GM18873 (cell line): ENCODE results near the gene TIFAB.
"Not testable (repeated sequence)": the region's sequence is repeated elsewhere in the genome, so short reads cannot be mapped to it uniquely, and the experiment has no call there.

Experiments used
- ATAC-seq: cut with Tn5 transposase; IDR thresholded peaks from one replicate; pipeline ENCODE4 v1.9.1; 2021; ENCODE audit warnings: mild to moderate bottlenecking, moderate library complexity, moderate number of reproducible peaks; ENCODE audit not compliant: unreplicated experiment, low FRiP score

Gene TIFAB, protein sequence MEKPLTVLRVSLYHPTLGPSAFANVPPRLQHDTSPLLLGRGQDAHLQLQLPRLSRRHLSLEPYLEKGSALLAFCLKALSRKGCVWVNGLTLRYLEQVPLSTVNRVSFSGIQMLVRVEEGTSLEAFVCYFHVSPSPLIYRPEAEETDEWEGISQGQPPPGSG

DNA sequence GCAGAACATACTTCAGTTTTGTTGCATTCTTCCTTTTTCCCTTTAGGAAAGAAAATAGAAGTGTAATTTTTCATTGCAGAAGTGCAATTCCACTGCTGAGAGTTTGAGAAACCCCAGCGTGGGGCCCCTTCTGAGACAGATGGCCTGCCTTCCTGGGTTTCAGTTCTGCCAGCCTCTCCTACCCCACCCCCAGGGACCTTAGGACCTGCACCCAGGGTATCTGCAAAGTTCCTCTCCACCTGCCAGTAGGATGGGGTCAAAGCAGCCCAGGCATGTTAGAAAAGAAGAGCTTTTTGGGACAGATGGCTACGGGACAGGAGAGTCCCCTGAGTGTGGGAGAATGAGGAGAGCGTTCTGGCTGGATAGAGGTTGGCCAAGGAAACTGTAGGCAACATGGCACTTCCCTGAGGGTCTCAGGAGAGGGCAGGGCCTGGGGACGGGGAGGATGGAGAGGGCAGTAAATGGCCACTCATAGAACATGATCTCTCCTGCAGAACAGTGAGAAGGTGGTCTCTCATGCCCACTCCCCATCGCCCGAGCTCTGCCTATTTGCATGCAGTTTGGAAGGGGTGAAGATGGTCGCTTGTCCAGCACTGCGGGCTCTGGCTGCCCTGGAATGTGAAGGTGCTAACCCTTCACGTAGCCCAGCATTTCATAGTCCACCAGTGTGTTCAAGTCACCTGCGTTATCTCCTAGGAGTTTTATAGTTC is at the start of gene TIFAB:
Gene TIFAB, minus strand, starts transcription at position 31 of the 710 bp plus-strand sequence. CDS start 2,412 bp downstream, outside the sequence.
- ATAC-seq = no peak

DNA sequence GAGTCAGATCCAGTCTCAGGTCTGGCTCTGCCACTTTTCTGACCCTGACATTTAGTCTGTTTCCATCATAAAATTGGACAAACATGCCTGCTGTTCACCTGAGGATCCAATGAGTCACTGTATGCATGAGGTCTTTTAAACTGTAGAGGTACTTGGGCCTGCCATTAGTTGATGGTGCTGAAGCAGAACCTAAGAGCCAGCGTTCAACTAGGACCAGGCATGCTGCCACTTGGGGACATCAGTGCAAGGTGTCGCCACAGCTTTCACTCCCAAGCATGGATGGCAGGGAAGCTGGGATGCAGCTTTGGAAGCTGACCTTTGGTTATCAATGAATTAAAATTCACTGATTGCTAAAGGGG is 46.5 kb upstream of the TIFAB start:
- no peak for ATAC-seq

DNA sequence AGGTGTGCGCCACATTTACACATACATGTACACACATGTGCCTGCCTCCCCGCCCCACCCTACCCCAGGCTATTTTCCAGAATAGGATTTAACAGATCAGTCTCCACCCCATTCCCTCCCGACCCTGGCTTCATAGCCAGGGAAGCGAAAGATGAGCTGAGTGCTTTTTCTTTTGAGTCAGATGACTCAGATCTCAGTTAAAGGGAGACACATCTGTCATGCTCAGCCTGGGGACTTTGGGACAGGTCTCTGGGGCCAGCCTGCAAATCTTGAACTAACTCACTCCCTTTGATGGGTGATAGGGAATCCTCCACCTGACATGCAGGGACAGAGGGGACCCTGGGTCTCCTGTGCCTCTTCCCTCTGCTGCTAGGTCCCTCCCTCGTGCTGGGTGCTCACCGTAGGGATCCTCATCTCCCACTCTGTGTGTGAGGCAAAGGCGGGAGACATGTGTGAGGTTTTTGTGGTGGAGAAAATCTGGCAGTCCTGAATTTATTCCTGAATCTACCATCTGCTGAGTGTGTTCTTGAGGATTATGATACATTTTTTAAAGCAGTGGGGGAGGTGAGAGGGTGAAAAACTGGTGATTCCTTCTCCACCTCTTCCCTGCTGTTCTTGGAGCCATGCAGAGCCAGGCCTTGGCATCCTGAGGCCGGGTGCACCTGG is 46.0 kb upstream of the TIFAB start:
- ATAC-seq = no peak

DNA sequence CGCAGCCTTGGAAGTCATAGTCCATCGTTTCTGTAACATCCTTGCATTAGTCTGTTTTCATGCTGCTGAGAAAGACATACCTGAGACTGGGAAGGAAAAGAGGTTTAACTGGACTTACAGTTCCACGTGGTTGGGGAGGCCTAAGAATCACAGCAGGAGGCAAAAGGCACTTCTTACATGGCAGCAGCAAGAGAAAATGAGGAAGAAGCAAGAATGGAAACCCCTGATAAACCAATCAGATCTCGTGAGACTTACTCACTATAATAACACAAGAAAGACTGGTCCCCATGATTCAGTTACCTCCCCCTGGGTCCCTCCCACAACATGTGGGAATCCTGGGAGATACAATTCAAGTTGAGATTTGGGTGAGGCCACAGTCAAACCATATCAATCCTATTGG is 43.4 kb upstream of the TIFAB start:
- not testable (repeated sequence) for ATAC-seq

DNA sequence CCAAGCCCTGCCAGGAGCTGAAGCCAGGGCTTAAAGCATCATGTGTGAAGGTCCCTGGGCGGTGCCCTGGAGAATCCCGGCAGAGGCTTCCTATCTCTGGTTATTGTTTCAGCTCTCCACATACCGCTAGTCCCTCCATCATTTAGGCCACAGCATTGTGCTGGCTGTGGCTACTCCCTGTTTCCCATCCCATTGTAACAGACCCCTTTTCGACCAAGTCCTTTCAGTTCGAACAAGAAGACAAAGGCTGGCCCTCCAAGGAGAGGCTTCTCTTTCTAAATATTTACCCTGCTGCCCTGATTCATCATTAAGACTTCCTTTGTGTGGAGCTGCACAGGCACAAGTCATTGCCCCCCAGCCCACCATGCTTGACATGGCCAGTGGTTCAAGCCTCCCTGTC is 42.0 kb upstream of the TIFAB start:
- no peak for ATAC-seq

DNA sequence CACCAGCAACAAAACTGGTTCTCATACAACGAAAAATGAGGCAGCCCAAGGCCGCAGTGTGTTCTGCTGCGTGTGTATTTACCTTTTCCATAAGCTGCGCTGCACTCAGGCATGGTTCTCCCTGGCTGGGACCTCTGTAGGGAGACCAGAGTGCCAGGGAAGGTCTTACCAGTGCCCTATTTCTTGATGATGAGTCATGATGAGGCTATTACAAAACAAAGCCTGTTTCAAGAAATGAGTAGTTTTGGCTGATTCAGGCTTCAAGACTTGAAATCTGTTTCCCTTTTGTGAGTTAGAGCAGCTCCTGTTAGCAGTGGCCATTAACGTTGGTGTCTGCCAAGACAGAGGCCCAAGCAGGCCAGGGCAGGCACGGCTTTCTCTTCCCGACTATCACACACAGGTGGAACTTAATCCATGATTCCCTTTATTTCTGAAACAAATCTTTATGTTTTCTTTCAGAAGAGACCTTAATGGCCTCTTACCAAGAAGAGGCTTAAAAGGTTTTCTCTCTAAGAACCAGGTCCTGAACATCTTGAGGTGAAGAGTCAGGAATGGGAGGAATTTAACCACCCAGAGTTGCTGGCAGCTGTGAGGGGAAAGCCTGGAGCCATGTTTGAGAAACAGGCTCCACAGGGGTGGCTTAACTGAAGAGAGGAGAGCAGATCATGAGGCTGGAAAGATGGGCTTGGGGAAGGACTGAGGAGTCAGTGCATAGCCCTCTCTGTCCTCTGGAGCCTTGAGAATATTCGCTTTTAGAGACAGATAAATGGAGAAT is 41.4 kb upstream of the TIFAB start:
- no peak for ATAC-seq

DNA sequence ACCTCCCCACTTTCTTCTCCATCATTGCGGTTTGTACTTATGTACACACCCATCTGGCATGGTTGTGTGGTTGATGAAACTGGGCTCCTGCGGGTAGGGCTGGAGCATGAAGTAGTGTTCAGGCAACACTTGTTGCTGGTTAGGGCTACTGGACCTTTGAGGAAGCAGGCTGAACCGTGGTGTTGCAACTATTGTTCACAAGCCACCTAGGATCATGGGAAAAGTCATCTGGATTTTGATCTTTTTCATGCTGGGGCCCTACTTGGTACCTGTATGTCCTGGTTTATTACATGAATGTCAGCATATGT is 40.1 kb upstream of the TIFAB start:
- no peak for ATAC-seq

DNA sequence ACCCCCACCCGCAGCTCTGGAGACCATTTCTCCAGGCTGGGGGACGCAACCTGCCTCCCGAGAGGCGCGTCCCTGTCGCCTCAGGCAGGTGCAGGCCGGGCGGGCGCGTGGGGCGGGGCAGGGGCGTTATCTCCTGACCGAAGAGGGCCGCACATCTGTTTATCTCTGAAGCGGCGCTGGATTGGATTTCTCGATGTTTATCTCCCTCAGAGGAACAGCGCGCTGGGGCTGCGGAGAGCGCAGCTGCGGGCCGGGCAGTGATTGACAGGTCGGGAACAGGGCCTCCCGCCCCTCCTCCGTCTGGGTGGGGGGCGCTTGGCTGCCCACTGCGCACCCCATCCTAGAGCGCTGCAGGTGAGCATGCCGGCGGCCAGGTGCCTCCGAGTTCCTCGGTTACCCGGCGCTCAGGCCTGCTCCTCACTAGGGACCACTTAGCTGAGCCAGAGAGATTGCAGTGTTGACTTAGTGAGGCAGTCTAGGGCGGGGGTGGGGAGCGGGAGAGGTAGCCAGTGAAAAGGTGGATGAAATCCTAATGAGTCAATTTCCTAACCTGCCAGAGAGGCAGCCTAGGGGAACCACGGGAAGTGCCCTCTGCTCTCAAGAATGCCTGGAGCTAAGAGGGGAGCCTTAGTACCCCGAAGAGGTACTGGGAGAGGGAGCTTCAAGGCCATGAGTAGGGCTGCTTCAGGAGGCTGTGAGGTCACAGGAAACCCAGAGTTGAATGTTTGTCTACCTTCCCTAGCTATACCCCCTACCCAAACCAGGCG is 39.6 kb upstream of the TIFAB start:
- ATAC-seq = no peak

DNA sequence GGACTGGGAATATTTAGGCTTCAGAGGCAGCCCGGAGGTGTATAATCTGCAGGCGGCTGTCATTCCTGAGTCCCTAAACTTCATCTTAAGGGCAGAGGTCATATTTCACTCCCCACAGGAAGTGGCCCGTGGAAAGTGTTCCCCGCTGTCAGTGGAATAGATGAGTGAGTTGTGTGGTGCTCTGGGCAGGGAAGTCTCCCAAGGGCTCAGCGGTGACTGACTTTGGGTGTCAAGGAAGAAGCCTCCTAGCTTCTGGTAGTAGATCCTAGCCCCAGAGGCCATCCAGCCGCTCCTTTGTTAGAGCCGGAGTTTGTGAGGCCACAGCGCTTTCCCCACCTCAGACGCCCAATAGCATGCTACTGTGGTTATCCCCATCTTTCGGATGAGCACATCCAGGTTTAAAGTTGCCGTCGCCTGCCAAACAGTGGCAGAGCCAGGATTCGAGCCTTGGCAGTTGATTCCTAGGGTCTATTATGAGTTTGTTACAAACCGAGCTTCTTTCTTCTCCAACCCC is 38.9 kb upstream of the TIFAB start:
- ATAC-seq = no peak

DNA sequence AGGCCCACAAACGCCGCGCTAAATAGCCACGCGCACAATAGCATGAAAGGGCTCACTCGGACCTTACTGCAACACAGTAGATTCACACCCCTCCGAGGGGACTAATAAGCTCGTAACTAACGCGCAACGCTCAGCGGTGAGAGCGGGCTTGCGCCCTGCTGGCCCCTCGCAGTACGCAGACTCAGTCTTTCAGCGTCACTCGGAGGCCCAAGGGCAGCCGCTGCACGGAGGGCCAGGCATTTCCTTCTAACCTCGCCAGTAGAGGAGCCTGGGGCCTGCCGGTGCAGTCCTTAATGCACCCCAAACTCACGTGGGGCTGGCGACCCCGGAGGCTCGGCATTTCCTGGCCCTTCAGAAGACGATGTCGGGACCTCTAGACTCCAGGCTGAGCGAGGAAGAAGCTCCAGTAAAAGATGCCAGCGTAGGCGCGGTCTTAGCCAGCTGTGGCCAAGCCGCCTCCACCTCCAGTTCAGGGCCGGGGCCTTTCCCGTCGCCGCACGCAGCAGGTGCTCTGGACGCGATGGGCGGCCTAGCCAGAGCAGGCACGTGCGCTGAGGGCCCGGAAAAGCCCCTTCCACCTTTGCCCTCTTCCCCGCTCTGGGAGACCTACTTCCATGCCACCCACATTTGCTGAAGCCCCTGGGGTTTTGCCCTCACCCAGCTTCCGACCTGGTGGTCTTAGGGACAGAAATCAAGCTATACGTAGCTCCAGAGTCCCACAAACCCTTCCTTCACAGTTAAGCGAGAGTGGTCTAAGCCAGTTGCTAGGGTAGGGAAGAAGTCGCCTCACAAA is 38.3 kb upstream of the TIFAB start:
- ATAC-seq = no peak

DNA sequence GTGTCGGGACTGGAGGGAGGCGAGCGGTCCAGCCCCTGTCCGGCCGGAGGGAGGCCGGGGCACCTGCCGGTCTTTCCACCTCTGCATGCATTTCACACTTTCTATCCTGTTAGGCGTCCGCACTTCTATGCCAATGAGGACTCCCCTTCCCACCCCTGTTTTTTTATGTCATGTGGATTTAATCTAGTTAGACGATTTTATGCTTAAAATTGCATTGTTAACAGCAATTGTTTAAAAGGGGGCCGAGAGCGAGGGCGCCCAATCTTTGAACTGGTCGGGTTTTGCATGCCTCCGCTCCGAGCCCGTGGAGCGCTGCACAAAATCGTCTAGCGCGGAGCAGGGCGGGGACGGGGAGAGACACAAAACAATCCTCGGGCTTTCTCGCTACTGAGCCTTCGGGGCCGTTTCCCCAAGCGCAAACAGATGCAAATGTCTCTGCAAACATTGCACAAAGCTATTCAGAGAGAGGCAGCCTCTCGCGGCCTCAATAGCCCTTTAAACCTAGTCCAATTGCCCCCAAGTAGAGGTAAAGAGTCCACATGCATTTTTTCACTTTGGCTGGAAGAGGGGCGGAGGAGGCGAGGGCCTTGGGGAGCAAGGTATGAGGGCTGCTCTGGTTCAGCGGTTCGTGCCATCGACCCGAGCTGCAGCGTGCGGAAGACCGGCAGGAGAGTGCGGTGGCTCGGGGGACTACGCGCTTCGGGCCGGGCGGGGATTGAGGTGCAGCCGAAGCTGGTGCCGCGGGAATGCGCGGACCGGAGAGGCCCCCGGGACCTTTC is 37.5 kb upstream of the TIFAB start:
- ATAC-seq = no peak

DNA sequence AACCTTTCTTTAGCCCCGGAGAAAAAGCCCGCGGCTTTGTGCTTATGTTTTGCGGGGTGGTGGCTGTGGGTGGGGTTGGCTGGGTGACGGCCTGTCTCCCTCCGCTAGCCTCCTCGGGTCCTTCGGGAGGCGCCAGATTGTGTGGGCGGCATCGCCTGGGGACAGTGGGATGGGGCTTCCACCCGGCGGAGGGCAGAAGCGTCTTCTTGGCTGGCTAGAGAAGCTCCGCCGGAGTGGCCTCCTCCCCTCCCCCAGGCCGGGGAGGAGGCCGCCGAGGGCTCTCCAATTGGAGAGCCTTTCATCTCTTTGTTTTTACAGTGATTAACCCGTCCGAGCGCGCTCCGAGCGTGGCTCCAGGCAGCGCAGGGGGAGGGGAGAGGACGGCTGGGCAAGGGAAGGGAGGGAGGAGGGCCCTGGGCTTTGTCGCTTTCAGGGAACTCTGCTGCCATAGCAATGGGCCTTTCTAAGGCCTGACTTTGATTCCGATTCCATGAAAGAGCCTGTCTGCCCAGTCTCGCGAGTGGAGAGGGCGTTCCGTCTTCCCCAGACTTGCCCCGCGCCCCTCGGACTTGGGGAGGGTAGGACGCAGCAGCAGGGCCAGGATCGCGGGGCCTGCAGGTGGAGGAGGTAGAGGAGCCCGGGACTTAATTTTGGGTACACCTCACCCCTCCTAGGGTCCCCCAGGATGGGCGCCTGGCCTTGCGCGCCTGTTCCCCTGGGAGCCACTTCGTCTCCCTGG is 36.7 kb upstream of the TIFAB start:
- no peak for ATAC-seq

DNA sequence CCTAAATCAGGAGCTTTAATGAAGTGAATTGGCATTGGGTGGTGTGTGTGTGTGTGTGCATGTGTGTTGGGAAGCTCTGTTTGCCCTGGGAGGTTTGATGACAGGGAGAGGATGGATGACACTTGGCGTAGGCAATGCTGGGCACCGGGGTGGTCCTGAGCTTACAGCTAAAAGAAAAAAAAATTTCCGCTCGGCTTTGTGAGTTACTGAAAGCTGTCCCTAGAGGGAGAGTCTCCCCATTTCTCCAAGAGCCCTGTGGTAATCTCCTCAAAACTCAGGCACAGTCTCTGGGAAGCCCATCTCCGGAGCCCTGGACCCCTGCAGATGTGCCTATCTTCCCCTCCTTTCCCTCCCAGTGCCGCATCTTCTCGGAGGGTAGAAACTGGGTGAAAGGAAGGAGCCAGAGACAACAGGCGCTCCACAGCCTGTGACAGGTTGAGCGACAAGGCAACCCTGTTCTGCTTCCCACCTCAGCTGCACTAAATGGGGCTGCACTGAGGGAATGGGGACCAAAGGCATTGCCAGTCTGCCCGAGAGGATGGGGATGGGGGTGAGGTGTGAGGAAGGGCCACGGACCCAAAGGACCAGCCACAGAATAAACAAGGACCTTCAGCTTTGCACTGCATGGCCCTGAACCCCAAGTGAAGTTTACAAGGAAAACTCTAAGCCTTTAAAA is 35.8 kb upstream of the TIFAB start:
- no peak for ATAC-seq

DNA sequence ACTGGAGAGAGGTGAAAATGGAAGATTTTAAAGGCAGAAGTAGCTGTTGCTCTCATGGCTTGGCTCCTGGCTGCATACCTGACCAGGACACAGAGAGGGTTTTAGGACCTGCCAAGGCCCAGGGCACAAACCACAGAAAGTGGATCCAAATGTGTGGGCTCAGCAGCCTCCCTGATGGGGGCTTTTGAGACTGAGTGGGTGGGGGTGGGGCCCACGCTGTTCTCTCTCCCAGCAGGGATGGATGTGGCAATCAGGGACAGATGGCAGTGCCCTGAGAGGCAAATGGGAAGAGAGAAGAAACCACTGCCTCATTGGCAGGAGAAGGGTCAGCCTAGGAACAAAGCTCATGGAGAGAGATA is 34.9 kb upstream of the TIFAB start:
- no peak for ATAC-seq

DNA sequence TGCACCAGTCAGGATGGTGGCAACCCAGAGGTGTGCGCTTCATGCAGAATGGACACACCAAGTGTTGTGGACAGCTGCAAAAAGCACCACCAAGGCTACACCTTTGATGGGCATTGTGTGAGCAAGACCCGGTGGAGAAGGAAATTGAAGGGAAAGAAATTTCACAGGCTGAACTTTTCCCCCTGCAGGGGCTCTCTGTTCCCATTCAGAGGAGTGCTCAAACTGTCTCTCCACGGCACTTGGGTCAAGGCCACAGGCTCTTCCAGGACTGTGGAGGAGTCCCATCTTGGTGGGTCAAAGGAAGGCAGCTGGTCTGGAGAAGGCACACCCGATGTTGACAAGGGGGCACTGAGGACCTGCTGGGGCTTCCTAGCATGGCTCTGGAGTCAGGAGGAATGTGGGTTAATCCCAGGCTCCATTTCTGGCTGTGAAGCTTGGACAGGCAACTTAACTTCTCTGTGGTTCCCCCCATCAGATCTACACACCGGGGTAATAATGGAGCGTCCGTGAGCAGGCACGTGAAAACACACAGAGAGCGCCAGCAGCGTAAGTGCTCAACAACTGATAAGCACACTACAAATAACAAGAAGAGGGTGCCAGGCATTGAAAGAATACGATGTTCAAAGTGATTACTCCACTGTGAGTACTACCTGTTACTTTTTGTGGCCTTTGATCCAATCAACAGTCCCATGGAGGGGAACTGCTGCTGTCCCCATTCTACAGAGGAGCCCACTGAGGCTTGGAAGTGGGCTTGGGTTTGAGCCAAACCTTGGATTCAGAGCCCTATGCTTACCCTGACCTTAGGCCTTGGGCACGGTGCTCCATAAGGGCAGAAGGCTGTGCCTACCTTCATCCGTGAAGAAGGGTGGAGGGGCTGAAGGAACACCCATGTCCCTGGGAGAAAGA is 34.2 kb upstream of the TIFAB start:
- ATAC-seq = no peak

DNA sequence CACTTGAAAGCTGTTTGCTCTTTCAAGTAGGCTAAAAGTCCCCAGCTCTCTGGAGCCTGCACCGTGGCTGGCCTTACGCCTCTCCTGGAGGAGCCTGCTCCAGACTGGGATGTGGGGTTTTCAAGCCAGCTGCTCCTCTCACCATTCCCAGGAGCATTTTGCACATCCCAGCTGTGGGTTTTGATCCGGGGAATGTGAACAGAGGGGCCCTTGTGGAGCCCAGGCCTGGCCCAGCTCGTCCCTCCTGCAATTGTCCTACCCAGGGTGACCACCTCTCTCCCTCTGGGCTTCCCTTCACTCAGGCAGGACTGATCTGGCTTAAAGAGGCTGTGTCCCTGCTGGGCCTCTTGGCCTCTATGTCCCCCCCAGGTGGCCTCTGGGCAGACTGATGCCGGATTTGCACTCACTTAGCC is 32.5 kb upstream of the TIFAB start:
- ATAC-seq = no peak

DNA sequence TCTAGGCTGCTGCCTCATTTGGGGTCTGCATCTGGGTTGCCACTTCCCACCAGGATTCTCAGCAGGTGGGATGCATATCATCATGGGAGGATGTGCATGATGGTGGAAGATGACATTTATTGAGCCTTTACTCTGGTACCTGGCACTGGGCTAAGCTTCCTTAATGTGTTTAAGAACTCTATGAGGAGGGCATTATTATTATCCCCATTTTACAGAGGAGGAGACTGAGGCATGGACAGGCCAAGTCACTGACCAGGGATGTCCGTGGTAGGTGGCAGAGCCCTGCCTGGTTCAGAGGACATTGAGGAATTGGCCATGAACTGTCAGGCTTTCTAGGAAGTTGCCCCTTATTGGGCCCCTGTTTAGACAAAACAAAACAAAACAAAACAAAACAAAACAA is 31.1 kb upstream of the TIFAB start:
- ATAC-seq = no peak
